H9 (cell line): ENCODE data around the gene CCSER1. TPM values are rescaled to one million over a fixed set of nuclear protein-coding genes. Genes with fewer than 3 reads are reported as not detected.

ENCODE experiments used
- DNase-seq: peaks from one replicate; pipeline ENCODE4 v3.0.0-alpha.2; 2017
- H2AFZ ChIP-seq: one replicate; pipeline ENCODE4 v1.6.1; 2013; ENCODE audit warnings: mild to moderate bottlenecking, low read length, control low read depth, moderate library complexity
- H2AK5ac ChIP-seq: 2 replicates; pipeline ENCODE4 v1.6.1; 2013; ENCODE audit warnings: low read length, control low read depth, mixed read lengths; ENCODE audit not compliant: insufficient read length
- H2BK120ac ChIP-seq: one replicate; pipeline ENCODE4 v1.6.1; 2013; ENCODE audit warnings: low read depth, mild to moderate bottlenecking, low read length, control low read depth, inconsistent platforms; ENCODE audit not compliant: poor library complexity, severe bottlenecking
- H2BK12ac ChIP-seq: 2 replicates; pipeline ENCODE4 v1.6.1; 2013; ENCODE audit warnings: low read length, control low read depth, mixed read lengths, low read depth; ENCODE audit not compliant: insufficient read length
- H2BK15ac ChIP-seq: 2 replicates; pipeline ENCODE4 v1.6.1; 2013; ENCODE audit warnings: low read depth, low read length, control low read depth
- H2BK20ac ChIP-seq: one replicate; pipeline ENCODE4 v1.6.1; 2013; ENCODE audit warnings: low read depth, mild to moderate bottlenecking, low read length, control low read depth, inconsistent platforms; ENCODE audit not compliant: poor library complexity, severe bottlenecking
- H2BK5ac ChIP-seq: 2 replicates; pipeline ENCODE4 v1.6.1; 2013; ENCODE audit warnings: low read length, control low read depth, mixed read lengths; ENCODE audit not compliant: insufficient read length
- H3K14ac ChIP-seq: 2 replicates; pipeline ENCODE4 v1.6.1; 2013; ENCODE audit warnings: low read length, control low read depth; ENCODE audit not compliant: insufficient read depth
- H3K18ac ChIP-seq: 2 replicates; pipeline ENCODE4 v1.6.1; 2013; ENCODE audit warnings: low read depth, mild to moderate bottlenecking, mixed read lengths, low read length, control low read depth; ENCODE audit not compliant: insufficient read length
- H3K23ac ChIP-seq: 2 replicates; pipeline ENCODE4 v1.6.1; 2013; ENCODE audit warnings: low read length, control low read depth, mixed read lengths, low read depth; ENCODE audit not compliant: insufficient read length
- H3K23me2 ChIP-seq: 2 replicates; pipeline ENCODE4 v1.6.1; 2013; ENCODE audit warnings: low read depth, mild to moderate bottlenecking, mixed read lengths, low read length, control low read depth; ENCODE audit not compliant: insufficient read length, poor library complexity, severe bottlenecking
- H3K27ac ChIP-seq: 2 replicates; pipeline ENCODE4 v1.5.1; 2013; ENCODE audit warnings: low read length, control low read depth, mixed read lengths, low read depth; ENCODE audit not compliant: insufficient read length
- H3K27me3 ChIP-seq: 2 replicates; pipeline ENCODE4 v1.6.1; 2013; ENCODE audit warnings: low read length, control low read depth, inconsistent platforms; ENCODE audit not compliant: insufficient read depth
- H3K4ac ChIP-seq: 2 replicates; pipeline ENCODE4 v1.6.1; 2013; ENCODE audit warnings: low read depth, mild to moderate bottlenecking, control low read depth, inconsistent platforms, low read length, moderate library complexity
- H3K4me1 ChIP-seq: 2 replicates; pipeline ENCODE4 v1.6.1; 2013; ENCODE audit warnings: low read length, control low read depth, inconsistent platforms; ENCODE audit not compliant: insufficient read depth
- H3K4me2 ChIP-seq: 2 replicates; pipeline ENCODE4 v1.6.1; 2013; ENCODE audit warnings: low read length, control low read depth, mixed read lengths; ENCODE audit not compliant: insufficient read length, insufficient read depth
- H3K56ac ChIP-seq: 2 replicates; pipeline ENCODE4 v1.6.1; 2013; ENCODE audit warnings: low read depth, mild to moderate bottlenecking, mixed read lengths, low read length, control low read depth; ENCODE audit not compliant: insufficient read length
- H3K79me1 ChIP-seq: 2 replicates; pipeline ENCODE4 v1.6.1; 2013; ENCODE audit warnings: low read depth, mild to moderate bottlenecking, moderate library complexity, low read length, control low read depth, inconsistent platforms; ENCODE audit not compliant: insufficient read depth, poor library complexity, severe bottlenecking
- H3K79me2 ChIP-seq: 2 replicates; pipeline ENCODE4 v1.6.1; 2013; ENCODE audit warnings: low read length, control low read depth, inconsistent platforms; ENCODE audit not compliant: insufficient read depth
- H3K9ac ChIP-seq: 2 replicates; pipeline ENCODE4 v1.6.1; 2013; ENCODE audit warnings: low read length, control low read depth, mixed read lengths; ENCODE audit not compliant: insufficient read length; ENCODE audit errors: extremely low read depth
- H3K9me3 ChIP-seq: one replicate; pipeline ENCODE4 v1.6.1; 2013; ENCODE audit warnings: low read depth, low read length, inconsistent platforms; ENCODE audit not compliant: control insufficient read depth
- H3T11ph ChIP-seq: one replicate; pipeline ENCODE4 v1.6.1; 2013; ENCODE audit warnings: mild to moderate bottlenecking, low read length, control low read depth, inconsistent platforms
- H4K20me1 ChIP-seq: one replicate; pipeline ENCODE4 v1.6.1; 2013; ENCODE audit not compliant: control insufficient read depth, insufficient read length, insufficient read depth
- H4K5ac ChIP-seq: 2 replicates; pipeline ENCODE4 v1.6.1; 2013; ENCODE audit warnings: low read depth, mild to moderate bottlenecking, mixed read lengths, low read length, control low read depth; ENCODE audit not compliant: insufficient read length
- H4K8ac ChIP-seq: replicated peaks from 2 replicates; pipeline ENCODE4 v1.6.1; 2013; ENCODE audit warnings: low read length, control low read depth, mixed read lengths, low read depth; ENCODE audit not compliant: insufficient read length
- H4K91ac ChIP-seq: 2 replicates; pipeline ENCODE4 v1.6.1; 2013; ENCODE audit warnings: low read depth, mild to moderate bottlenecking, moderate library complexity, mixed read lengths, low read length, control low read depth; ENCODE audit not compliant: insufficient read length
- H3K27ac Mint-ChIP-seq, 3 experiments: 2 replicates in 2 of 3; 3 replicates in 1 of 3; pipeline ENCODE4 v1.8.0; 2020 to 2021; ENCODE audit warnings: mixed read lengths in 3 of 3, mild to moderate bottlenecking in 1 of 3, moderate library complexity in 1 of 3
- H3K27me3 Mint-ChIP-seq: 2 replicates; pipeline ENCODE4 v1.8.0; 2021; ENCODE audit warnings: low read depth, mild to moderate bottlenecking, moderate library complexity, mixed read lengths
- H3K36me3 Mint-ChIP-seq, 3 experiments: 2 replicates in 2 of 3; 3 replicates in 1 of 3; pipeline ENCODE4 v1.8.0; 2020 to 2021; ENCODE audit warnings: low read depth in 3 of 3, mixed read lengths in 3 of 3; ENCODE audit not compliant: insufficient read depth in 1 of 3
- H3K4me1 Mint-ChIP-seq, 2 experiments: 2 replicates each; pipeline ENCODE4 v1.8.0; 2020; ENCODE audit warnings: mixed read lengths in 2 of 2
- H3K4me3 Mint-ChIP-seq, 2 experiments: 2 replicates in 1 of 2; 3 replicates in 1 of 2; pipeline ENCODE4 v1.8.0; 2020 to 2021; ENCODE audit warnings: mild to moderate bottlenecking in 2 of 2, mixed read lengths in 2 of 2, moderate library complexity in 1 of 2
- H3K9me3 Mint-ChIP-seq, 2 experiments: 2 replicates in 1 of 2; 3 replicates in 1 of 2; pipeline ENCODE4 v1.8.0; 2020; ENCODE audit warnings: mild to moderate bottlenecking in 2 of 2, mixed read lengths in 2 of 2, moderate library complexity in 1 of 2
- CTCF ChIP-seq: fragments of 200-600 bp; sonication (generic); conservative IDR thresholded peaks from 3 replicates; pipeline ENCODE4 v1.8.0; 2021; ENCODE audit warnings: antibody characterized with exemption, mild to moderate bottlenecking
- WGBS: extraction: QIAGEN DNeasy Blood & Tissue Kit; methylation state at CpG from one replicate; pipeline ENCODE4 v1.1.7; 2013; ENCODE audit warnings: missing lambda C conversion rate, low lambda C conversion rate, mixed read lengths; ENCODE audit not compliant: insufficient read length; ENCODE audit errors: extremely low coverage; 5-methylcytosine and 5-hydroxymethylcytosine counted together
- total RNA-seq: library from RNA; stranded (reverse); gene quantifications from 2 replicates; pipeline ENCODE4 v1.2.1, GENCODE V29; 2021

Gene CCSER1
- total RNA-seq, 1 experiment from 2014 or later: 0.37 TPM

- no peak overlapping the region for H3K23ac ChIP-seq
- no peak overlapping the region for H2BK20ac ChIP-seq
- H3K4me3 Mint-ChIP-seq: no peak overlapping the region
- no peak overlapping the region for H2BK12ac ChIP-seq
- no peaks in the 10 kb centered on the region for H3K9me3 ChIP-seq
- no peak overlapping the region for H4K8ac ChIP-seq
- H4K91ac ChIP-seq: no peak overlapping the region
- no peak for TF ChIP-seq CTCF
- H2AFZ ChIP-seq: no peak overlapping the region
- WGBS: no CpG with 5 or more reads among the region's 2 CpGs
- no peak overlapping the region for H3K14ac ChIP-seq
- H2AK5ac ChIP-seq: no peak overlapping the region
- no peaks in the 10 kb centered on the region for H3K4me1 Mint-ChIP-seq
- H3K9me3 Mint-ChIP-seq: peaks cover 0 to 2% of the 10 kb centered on the region in 2 experiments; a peak in 1 of 5 replicates
- no peak overlapping the region for H3K4ac ChIP-seq
- no peaks in the 10 kb centered on the region for H3K79me2 ChIP-seq
- H2BK120ac ChIP-seq: no peak overlapping the region
- H3K9ac ChIP-seq: no peak overlapping the region
- no peaks in the 10 kb centered on the region for H3K79me1 ChIP-seq
- no peak overlapping the region for H3K18ac ChIP-seq
- no peaks in the 10 kb centered on the region for H4K20me1 ChIP-seq
- H3K36me3 Mint-ChIP-seq: no peaks in the 10 kb centered on the region; a peak in 1 of 7 replicates
- no peak for DNase-seq
- no peaks in the 10 kb centered on the region for H3K4me1 ChIP-seq
- no peak overlapping the region for H3K27ac Mint-ChIP-seq
- no peak overlapping the region for H3K56ac ChIP-seq
- no peaks in the 10 kb centered on the region for H3K23me2 ChIP-seq
- no peak overlapping the region for H3K4me2 ChIP-seq
- H3K27ac ChIP-seq: no peak overlapping the region
- H3K27me3 Mint-ChIP-seq: no peaks in the 10 kb centered on the region
- H4K5ac ChIP-seq: no peak overlapping the region
- H3T11ph ChIP-seq: no peak overlapping the region
- no peak overlapping the region for H2BK5ac ChIP-seq
- H3K27me3 ChIP-seq: no peaks in the 10 kb centered on the region
- H2BK15ac ChIP-seq: no peak overlapping the region
These were observed 521.6 kb downstream of the CCSER1 start for GRCh38 chr4:90648791-90649190.
